CD1c-positive myeloid dendritic cell (primary cell): ENCODE measurements around the gene EGFR.

ENCODE experiments used
- DNase-seq: peaks from one replicate; pipeline ENCODE4 v3.0.0-alpha.2; 2016; ENCODE audit errors: extremely low spot score

The EGFR gene

GRCh38 chr7:55127622-55128081, 108.8 kb downstream of the EGFR start:
- DNase-seq: no peak

GRCh38 chr7:55128693-55129394, 110.0 kb downstream of the EGFR start:
- no peak for DNase-seq

GRCh38 chr7:55129541-55130394, 111.0 kb downstream of the EGFR start:
- DNase-seq: no peak

- no peak for DNase-seq
Observed at GRCh38 chr7:55130395-55131141, 111.8 kb downstream of the EGFR start.

GRCh38 chr7:55131142-55131929, 112.5 kb downstream of the EGFR start:
- no peak for DNase-seq

GRCh38 chr7:55132550-55132889, 113.7 kb downstream of the EGFR start:
- no peak for DNase-seq

- DNase-seq: no peak
Observed at GRCh38 chr7:55132890-55133551, 114.2 kb downstream of the EGFR start.

- no peak for DNase-seq
Observed at GRCh38 chr7:55133630-55134358, 115.0 kb downstream of the EGFR start.

- DNase-seq: no peak
Observed at GRCh38 chr7:55134359-55134725, 115.5 kb downstream of the EGFR start.

- DNase-seq: no peak
Observed at GRCh38 chr7:55134786-55135185, 116.0 kb downstream of the EGFR start.

- DNase-seq: no peak
Observed at GRCh38 chr7:55135462-55135861, 116.6 kb downstream of the EGFR start.

GRCh38 chr7:55138663-55139062, 119.8 kb downstream of the EGFR start:
- DNase-seq: no peak

- DNase-seq: no peak
Observed at GRCh38 chr7:55140221-55140940, 121.6 kb downstream of the EGFR start.

- DNase-seq: no peak
Observed at GRCh38 chr7:55140941-55141278, 122.1 kb downstream of the EGFR start.

- DNase-seq: no peak
Observed at GRCh38 chr7:55142919-55143600, 124.2 kb downstream of the EGFR start.

GRCh38 chr7:55144333-55145317, 125.8 kb downstream of the EGFR start:
- no peak for DNase-seq

- DNase-seq: no peak
Observed at GRCh38 chr7:55145606-55146005, 126.8 kb downstream of the EGFR start.

- no peak for DNase-seq
Observed at GRCh38 chr7:55147101-55147500, 128.3 kb downstream of the EGFR start.
